ENCODE measurements around the gene USP7.

GRCh38 chr16:8907096-8907495, 56.6 kb downstream of the USP7 start:
- TF ChIP-seq PKNOX1 (IDR thresholded peaks at IDR 0.05) (no peak), BHLHE40 (IDR thresholded peaks at IDR 0.05; ENCODE audit: borderline replicate concordance) (no peak), FOXA1 (IDR thresholded peaks at IDR 0.05) (no peak), ZNF384 (IDR thresholded peaks at IDR 0.05) (no peak), FOXM1 (IDR thresholded peaks at IDR 0.05; ENCODE audit: borderline replicate concordance) (no peak)

Measured in HEK293T (cell line).